Colonic mucosa (tissue), 4 donors: ENCODE measurements around the gene CYP2A7. TPM values are rescaled to one million over a fixed set of nuclear protein-coding genes. Genes with fewer than 3 reads are reported as not detected.
"Not testable (repeated sequence)": the region's sequence is repeated elsewhere in the genome, so short reads cannot be mapped to it uniquely, and the experiment has no call there.

Experiments
- DNase-seq: peaks from one replicate; pipeline ENCODE4 v3.0.0-alpha.2; 2020
- H3K27ac ChIP-seq: fragments of 200-600 bp; one replicate; pipeline ENCODE4 v1.8.0; 2021
- H3K27me3 ChIP-seq: fragments of 200-600 bp; one replicate; pipeline ENCODE4 v1.8.0; 2021
- H3K36me3 ChIP-seq: fragments of 200-600 bp; one replicate; pipeline ENCODE4 v1.8.0; 2021
- H3K4me1 ChIP-seq: fragments of 200-600 bp; one replicate; pipeline ENCODE4 v1.8.0; 2021; ENCODE audit warnings: mild to moderate bottlenecking
- H3K4me3 ChIP-seq: fragments of 200-600 bp; one replicate; pipeline ENCODE4 v1.8.0; 2021
- H3K9ac ChIP-seq, 2 donors: one replicate each; pipeline ENCODE4 v1.7.0; 2013; ENCODE audit warnings: control low read depth in 2 of 2, low read depth in 2 of 2, low read length in 2 of 2
- H3K9me3 ChIP-seq: fragments of 200-600 bp; one replicate; pipeline ENCODE4 v1.8.0; 2021
- CTCF ChIP-seq: fragments of 200-600 bp; IDR thresholded peaks from one replicate; pipeline ENCODE4 v1.8.0; 2022; ENCODE audit warnings: antibody characterized with exemption, mild to moderate bottlenecking
- intact Hi-C: fragments of 100-400 bp; cut with DNase I; formaldehyde crosslinking; loops from one replicate; pipeline ENCODE4 v1.14.1; 2022
- total RNA-seq, 2 donors: library from RNA; stranded (reverse); fragmentation: NEBNext Ultra II Directional in 1 of 2; extraction: Animal tissue kit (Norgen Biotek cat#: 25700) in 1 of 2; gene quantifications; one replicate each; pipeline ENCODE4 v1.2.1, GENCODE V29; 2021
- donor health status: healthy.
- donor health status: DM: no; HTN: no; CAD: no.
- donor health status: DM: no; HTN: no; CAD: no.

Gene CYP2A7
- total RNA-seq, 2 donors from 2014 or later = 0.37 TPM; not detected in 1

GRCh38 chr19:40921005-40921897 lies 39.2 kb upstream of the CYP2A7 start:
- DNase-seq = peak; percentile 87
- H3K9me3 ChIP-seq = no peaks in the 10 kb centered on the region
- intact Hi-C loops = no loop called here
- no peak overlapping the region for H3K4me3 ChIP-seq
- TF ChIP-seq CTCF = no peak
- peak overlapping the region; percentile 8 to 58 for H3K9ac ChIP-seq
- no peaks in the 10 kb centered on the region for H3K36me3 ChIP-seq
- no peaks in the 10 kb centered on the region for H3K27me3 ChIP-seq
- H3K4me1 ChIP-seq = peaks cover 5% of the 10 kb centered on the region
- peak overlapping the region; percentile 75 for H3K27ac ChIP-seq

- Histone ChIP-seq H3K9me3 (no peaks in the 10 kb centered on the region), H3K4me1 (peaks cover 5% of the 10 kb centered on the region), H3K36me3 (no peaks in the 10 kb centered on the region), H3K4me3 (no peak overlapping the region), H3K27ac (peak overlapping the region; percentile 75), H3K9ac (peak overlapping the region in 1 of 2 donors; percentile 58), H3K27me3 (no peaks in the 10 kb centered on the region)
- DNase-seq = no peak
- no peak for TF ChIP-seq CTCF
- intact Hi-C loops = no loop called here
Observed at GRCh38 chr19:40920300-40921004, 38.4 kb upstream of the CYP2A7 start.

GRCh38 chr19:40919530-40920299 lies 37.7 kb upstream of the CYP2A7 start:
- H3K36me3 ChIP-seq, H3K4me1 ChIP-seq, H3K9me3 ChIP-seq, H3K27me3 ChIP-seq, H3K4me3 ChIP-seq, intact Hi-C loops, H3K9ac ChIP-seq, DNase-seq: not testable (repeated sequence)
- peak overlapping the region; percentile 75 for H3K27ac ChIP-seq

GRCh38 chr19:40918303-40918702 lies 36.3 kb upstream of the CYP2A7 start:
- H3K4me1 ChIP-seq, H3K4me3 ChIP-seq, intact Hi-C loops, H3K36me3 ChIP-seq, DNase-seq, H3K9ac ChIP-seq, H3K9me3 ChIP-seq, H3K27ac ChIP-seq, H3K27me3 ChIP-seq: not testable (repeated sequence)

- intact Hi-C loops = loop anchor here (5.0 kb wide), 1 partner anchor 247 kb away; no protein-coding TSS in a partner anchor
- Histone ChIP-seq H3K36me3 (no peaks in the 10 kb centered on the region), H3K4me1 (no peaks in the 10 kb centered on the region), H3K27me3 (no peaks in the 10 kb centered on the region), H3K9ac (no peak overlapping the region), H3K27ac (no peak overlapping the region), H3K9me3 (no peaks in the 10 kb centered on the region), H3K4me3 (no peak overlapping the region)
- DNase-seq = no peak
- TF ChIP-seq CTCF = no peak
Observed at GRCh38 chr19:40908976-40909375, 26.9 kb upstream of the CYP2A7 start.
